Measurements from ENCODE around the gene TOLLIP. TPM values are rescaled to one million over a fixed set of nuclear protein-coding genes. Genes with fewer than 3 reads are reported as not detected.

TOLLIP gene
- total RNA-seq, 4 donors from 2014 or later, result 50.9 to 89.0 (median 54.9) TPM

GRCh38 chr11:1310318-1310687 is 871 bp upstream of the TOLLIP start:
- no peaks in the 10 kb centered on the region for H3K27me3 ChIP-seq
- peaks cover 0 to 10% (median 0%) of the 10 kb centered on the region in 3 donors for H3K36me3 ChIP-seq

GRCh38 chr11:1308743-1309497 is 512 bp downstream of the TOLLIP start:
- 3 to 16% methylated on average over 14 to 27 of the region's 58 CpGs for WGBS, 2 donors
- H3K27ac ChIP-seq, result peak overlapping the region; percentile 92 to 98 (median 96)
- peaks cover 0 to 65% (median 39%) of the 10 kb centered on the region in 4 donors for H3K4me1 ChIP-seq
- peak overlapping the region; percentile 74 to 89 (median 87) for H3K4me3 ChIP-seq
- peaks cover 0 to 14% (median 0%) of the 10 kb centered on the region in 3 donors for H3K36me3 ChIP-seq
- peaks cover 0 to 6% (median 0%) of the 10 kb centered on the region in 4 donors for H3K9me3 ChIP-seq
- no peak for DNase-seq (ENCODE audit: low spot score in 2 of 2)
- TF ChIP-seq POLR2A (IDR thresholded peaks at IDR 0.05), result no peak
- TF ChIP-seq, protein P1, sequence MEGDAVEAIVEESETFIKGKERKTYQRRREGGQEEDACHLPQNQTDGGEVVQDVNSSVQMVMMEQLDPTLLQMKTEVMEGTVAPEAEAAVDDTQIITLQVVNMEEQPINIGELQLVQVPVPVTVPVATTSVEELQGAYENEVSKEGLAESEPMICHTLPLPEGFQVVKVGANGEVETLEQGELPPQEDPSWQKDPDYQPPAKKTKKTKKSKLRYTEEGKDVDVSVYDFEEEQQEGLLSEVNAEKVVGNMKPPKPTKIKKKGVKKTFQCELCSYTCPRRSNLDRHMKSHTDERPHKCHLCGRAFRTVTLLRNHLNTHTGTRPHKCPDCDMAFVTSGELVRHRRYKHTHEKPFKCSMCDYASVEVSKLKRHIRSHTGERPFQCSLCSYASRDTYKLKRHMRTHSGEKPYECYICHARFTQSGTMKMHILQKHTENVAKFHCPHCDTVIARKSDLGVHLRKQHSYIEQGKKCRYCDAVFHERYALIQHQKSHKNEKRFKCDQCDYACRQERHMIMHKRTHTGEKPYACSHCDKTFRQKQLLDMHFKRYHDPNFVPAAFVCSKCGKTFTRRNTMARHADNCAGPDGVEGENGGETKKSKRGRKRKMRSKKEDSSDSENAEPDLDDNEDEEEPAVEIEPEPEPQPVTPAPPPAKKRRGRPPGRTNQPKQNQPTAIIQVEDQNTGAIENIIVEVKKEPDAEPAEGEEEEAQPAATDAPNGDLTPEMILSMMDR (IDR thresholded peaks at IDR 0.05), result no peak
- TF ChIP-seq EP300 (IDR thresholded peaks at IDR 0.05), result no peak
- no peaks in the 10 kb centered on the region for H3K27me3 ChIP-seq

More at GRCh38 chr11:1310318-1310687, 871 bp upstream of the TOLLIP start:
- H3K4me3 ChIP-seq, result peak overlapping the region; percentile 65 to 89 (median 81)
- H3K4me1 ChIP-seq, result peaks cover 0 to 52% (median 35%) of the 10 kb centered on the region in 4 donors
- no peak for DNase-seq (ENCODE audit: low spot score in 2 of 2)
- peak overlapping the region; percentile 92 to 98 (median 96) for H3K27ac ChIP-seq
- H3K9me3 ChIP-seq, result peaks cover 0 to 6% (median 0%) of the 10 kb centered on the region in 4 donors
- WGBS, 2 donors, result 78 to 79% methylated on average over 18 of the region's 18 CpGs
- TF ChIP-seq EP300 (IDR thresholded peaks at IDR 0.05), result no peak
- TF ChIP-seq, protein P1 (IDR thresholded peaks at IDR 0.05), result no peak
- no peak for TF ChIP-seq POLR2A (IDR thresholded peaks at IDR 0.05)

- TF ChIP-seq, protein P1 (IDR thresholded peaks at IDR 0.05), result no peak
- no peak for TF ChIP-seq POLR2A (IDR thresholded peaks at IDR 0.05)
- TF ChIP-seq EP300 (IDR thresholded peaks at IDR 0.05), result no peak
- H3K27me3 ChIP-seq, result no peaks in the 10 kb centered on the region
- no peak for DNase-seq (ENCODE audit: low spot score in 2 of 2)
- H3K9me3 ChIP-seq, result peaks cover 0 to 6% (median 0%) of the 10 kb centered on the region in 4 donors
- H3K4me1 ChIP-seq, result peaks cover 0 to 73% (median 45%) of the 10 kb centered on the region in 4 donors
- WGBS, 2 donors, result 64% methylated on average over 19 to 21 of the region's 21 CpGs
- H3K36me3 ChIP-seq, result peaks cover 0 to 14% (median 0%) of the 10 kb centered on the region in 3 donors
- H3K27ac ChIP-seq, result peak overlapping the region; percentile 92 to 98 (median 96)
- H3K4me3 ChIP-seq, result peak overlapping the region; percentile 74 to 89 (median 87)
Observed at GRCh38 chr11:1307998-1308742, 1.3 kb downstream of the TOLLIP start.

GRCh38 chr11:1307163-1307870 is 2.1 kb downstream of the TOLLIP start:
- no peaks in the 10 kb centered on the region for H3K27me3 ChIP-seq
- TF ChIP-seq POLR2A (IDR thresholded peaks at IDR 0.05) (no peak), EP300 (IDR thresholded peaks at IDR 0.05) (no peak)
- TF ChIP-seq, protein P1 (IDR thresholded peaks at IDR 0.05), result no peak
- H3K36me3 ChIP-seq, result peaks cover 0 to 14% (median 0%) of the 10 kb centered on the region in 3 donors
- WGBS, 2 donors, result 86 to 90% methylated on average over 21 of the region's 21 CpGs
- H3K27ac ChIP-seq, result peak overlapping the region in 1 of 4 donors; percentile 98
- DNase-seq (ENCODE audit: low spot score in 2 of 2), result no peak
- peaks cover 0 to 81% (median 49%) of the 10 kb centered on the region in 4 donors for H3K4me1 ChIP-seq
- no peak overlapping the region for H3K4me3 ChIP-seq
- peaks cover 0 to 6% (median 0%) of the 10 kb centered on the region in 4 donors for H3K9me3 ChIP-seq

Data from tibial nerve (tissue), 4 donors.